Breast epithelium (tissue), 3 donors: Measurements from ENCODE around the gene MAST4.

ENCODE experiments used
- CTCF ChIP-seq, 3 donors: fragments of 450-650 bp; IDR thresholded peaks; one replicate each; pipeline ENCODE4 v1.5.1; 2016 to 2017; ENCODE audit warnings: antibody characterized with exemption in 3 of 3, mild to moderate bottlenecking in 3 of 3, moderate library complexity in 3 of 3
- POLR2A ChIP-seq: fragments of 450-650 bp; IDR thresholded peaks from one replicate; pipeline ENCODE4 v1.6.1; 2016; ENCODE audit warnings: antibody characterized with exemption, mild to moderate bottlenecking, moderate library complexity
- POLR2AphosphoS5 ChIP-seq, 3 donors: sonication (generic); formaldehyde crosslinking; IDR thresholded peaks; one replicate each; pipeline ENCODE4 v1.6.1; 2017; ENCODE audit warnings: antibody characterized with exemption in 3 of 3

- TF ChIP-seq CTCF (IDR thresholded peaks at IDR 0.05) (no peak), POLR2A (no peak), POLR2AphosphoS5 (IDR thresholded peaks at IDR 0.05) (no peak)
These were observed 42.8 kb downstream of the MAST4 start for GRCh38 chr5:66639037-66639436.
